HG02938 (cell line): ENCODE results near the gene SCUBE2.
"Not testable (repeated sequence)": the region's sequence is repeated elsewhere in the genome, so short reads cannot be mapped to it uniquely, and the experiment has no call there.

Experiments
- ATAC-seq: cut with Tn5 transposase; IDR thresholded peaks from one replicate; pipeline ENCODE4 v1.9.1; 2021; ENCODE audit warnings: mild to moderate bottlenecking, moderate library complexity; ENCODE audit not compliant: unreplicated experiment

SCUBE2 gene

GRCh38 chr11:9014826-9015225, 76.6 kb downstream of the SCUBE2 start:
- no peak for ATAC-seq

DNA sequence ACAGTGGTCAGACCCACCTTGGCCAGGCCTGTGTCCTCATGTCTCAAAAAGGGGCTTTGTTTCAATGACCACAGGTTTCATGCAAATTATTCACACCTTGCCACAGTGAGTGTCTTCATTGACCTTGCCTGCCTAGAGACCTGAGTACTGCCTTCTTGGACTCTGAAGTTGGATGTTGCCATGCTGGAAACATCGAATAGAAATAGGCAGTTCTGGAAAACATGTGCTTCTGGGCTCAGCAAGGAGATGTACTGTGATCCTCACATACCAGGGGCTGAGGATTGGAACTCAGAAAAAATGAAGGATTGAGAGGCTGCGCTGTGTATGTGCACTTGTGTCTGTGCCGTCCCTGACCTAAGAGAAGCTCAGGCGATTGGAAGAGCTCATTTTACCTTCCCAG, 78.0 kb downstream of the SCUBE2 start:
- no peak for ATAC-seq

GRCh38 chr11:9009538-9009937, 81.9 kb downstream of the SCUBE2 start:
- ATAC-seq: not testable (repeated sequence)

DNA sequence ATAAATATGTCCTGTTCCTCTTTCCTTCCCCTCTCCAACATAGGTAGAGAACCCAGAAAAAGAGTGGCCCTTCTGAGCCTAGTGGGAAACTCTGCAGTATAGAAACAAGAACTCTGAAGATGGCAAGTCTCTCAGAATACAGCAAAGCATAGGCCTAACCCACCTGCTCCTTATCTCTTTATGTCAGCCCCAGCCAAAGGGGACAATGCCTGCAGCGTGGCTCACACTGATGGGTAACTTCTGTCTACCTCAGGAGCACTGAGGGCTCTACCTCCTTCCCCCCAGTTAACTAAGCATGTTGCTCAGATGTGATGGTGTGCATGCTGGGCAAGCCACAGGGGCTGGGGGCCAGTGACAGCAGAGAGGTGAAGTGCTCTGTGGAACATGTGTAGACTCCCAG, 82.7 kb downstream of the SCUBE2 start:
- ATAC-seq: no peak

DNA sequence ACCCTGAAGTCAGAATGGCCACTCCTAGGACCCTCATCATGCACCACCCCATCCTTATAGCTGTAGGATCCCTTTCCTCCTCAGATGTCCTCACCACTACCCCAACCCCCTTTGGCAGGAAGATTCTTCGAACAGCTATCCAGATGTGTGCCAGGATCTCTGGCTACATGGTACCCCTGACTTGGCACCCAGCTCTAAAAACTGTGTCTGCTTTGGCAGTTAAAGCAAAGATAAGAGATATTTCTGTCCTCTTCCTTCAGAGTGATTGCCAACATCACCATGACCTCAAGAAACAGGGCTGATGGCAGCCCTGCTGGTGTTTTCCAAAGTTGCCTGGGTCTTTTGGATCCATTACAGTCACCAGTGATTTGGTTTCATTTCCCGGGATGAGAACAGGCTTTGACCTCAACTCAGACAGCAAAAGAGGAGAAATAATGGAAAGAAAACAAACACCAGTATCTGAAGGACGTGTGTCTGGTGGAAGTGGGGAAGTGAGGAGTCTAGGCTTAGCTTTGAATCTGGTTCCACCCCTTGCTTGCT, 83.3 kb downstream of the SCUBE2 start:
- no peak for ATAC-seq

- ATAC-seq: no peak
These were observed 86.3 kb downstream of the SCUBE2 start for GRCh38 chr11:9005087-9005486.

DNA sequence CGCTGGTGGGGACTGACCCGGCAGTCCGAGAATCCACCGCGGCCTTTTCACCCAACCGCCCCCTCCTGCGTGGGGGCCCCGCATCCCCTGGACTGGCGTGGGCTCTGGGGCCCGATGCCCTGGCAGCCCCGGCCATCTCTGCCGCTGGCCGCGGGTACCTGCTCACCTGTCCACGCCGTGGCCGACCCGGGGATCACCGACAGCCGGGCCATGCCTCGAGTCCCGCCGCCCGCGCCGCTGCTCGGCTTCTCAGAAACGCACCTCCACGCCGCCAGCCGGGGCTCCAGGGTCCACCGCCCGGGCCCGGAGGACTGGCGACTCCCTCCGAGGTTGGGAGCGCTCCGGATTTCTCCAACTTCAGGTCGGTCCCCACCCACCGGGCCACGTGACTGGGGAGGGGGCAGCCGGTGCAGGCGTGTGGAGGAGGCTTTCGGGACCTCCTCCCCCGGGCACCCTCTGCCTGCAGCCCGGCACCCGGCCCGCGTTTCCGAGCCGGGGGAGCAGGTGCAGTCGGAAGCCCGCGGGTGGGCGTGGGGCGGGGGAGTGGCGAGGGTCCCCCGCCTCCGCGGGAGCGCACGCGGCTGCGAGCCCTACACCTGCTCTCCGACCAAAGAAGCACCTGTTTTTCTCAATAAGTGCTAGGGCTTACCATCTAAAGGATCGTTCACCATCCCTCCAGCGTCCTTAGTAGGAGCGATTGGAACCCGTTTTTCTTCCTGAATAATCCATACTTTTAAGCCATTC, 87.0 kb downstream of the SCUBE2 start:
- ATAC-seq: no peak

- no peak for ATAC-seq
These were observed 87.7 kb downstream of the SCUBE2 start, which contains the start of gene NRIP3 for GRCh38 chr11:9003573-9004182. TSS of gene NRIP3 (minus strand) at chr11:9004001. CDS start at chr11:9003935, 66 bp downstream.

DNA sequence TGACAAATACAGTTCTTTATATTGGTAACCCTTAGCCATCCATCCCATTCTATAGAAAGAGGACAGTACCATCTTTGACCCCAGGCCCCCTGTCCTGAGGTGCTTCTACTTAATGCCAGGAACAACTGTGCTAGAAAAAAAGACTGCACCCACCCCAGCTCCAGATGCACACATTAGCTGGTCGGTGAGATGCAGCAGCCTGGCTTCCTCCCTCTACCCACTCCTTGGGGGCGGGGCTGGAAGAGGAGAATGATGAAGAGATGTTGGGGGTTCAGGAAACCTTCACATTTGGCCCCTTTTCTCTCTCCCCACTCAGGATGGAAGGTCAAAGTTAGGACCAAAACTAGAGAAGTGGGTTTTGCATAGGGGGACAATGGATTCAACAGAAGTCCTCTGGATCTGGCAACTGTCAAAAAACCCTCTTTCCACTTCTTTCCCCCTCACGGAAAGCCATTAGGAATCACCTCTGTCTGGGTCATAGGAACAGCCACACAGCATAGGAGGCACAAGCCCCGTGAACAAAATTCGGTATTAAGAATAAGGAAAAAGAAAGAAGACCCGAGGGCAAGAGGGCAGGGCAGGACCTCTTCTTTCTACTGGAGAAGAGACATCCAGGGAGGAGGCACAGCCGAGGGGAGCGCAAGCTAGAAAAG, 88.4 kb downstream of the SCUBE2 start:
- no peak for ATAC-seq

DNA sequence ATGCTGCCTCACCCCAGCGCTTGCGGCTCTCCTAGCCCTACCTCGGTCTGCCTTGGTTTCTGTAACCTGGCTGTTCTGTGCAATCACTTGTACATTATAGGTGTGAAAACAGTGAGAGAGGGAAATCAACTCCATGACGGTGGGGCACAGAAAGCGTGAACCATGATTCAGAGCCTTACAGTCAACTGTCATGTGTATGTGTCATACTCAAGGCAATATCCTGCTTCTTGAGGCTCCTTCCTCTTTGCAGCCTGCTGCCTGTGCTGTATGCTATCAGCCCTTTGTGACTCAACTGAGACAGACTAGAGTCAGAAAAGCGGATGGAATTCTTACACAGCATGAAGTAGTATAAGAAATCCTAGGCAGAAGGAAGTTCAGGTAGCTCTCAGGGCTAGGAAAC, 89.7 kb downstream of the SCUBE2 start:
- no peak for ATAC-seq

- no peak for ATAC-seq
These were observed 93.4 kb downstream of the SCUBE2 start for GRCh38 chr11:8998017-8998416.

- no peak for ATAC-seq
These were observed 93.9 kb downstream of the SCUBE2 start for GRCh38 chr11:8997451-8997850.

DNA sequence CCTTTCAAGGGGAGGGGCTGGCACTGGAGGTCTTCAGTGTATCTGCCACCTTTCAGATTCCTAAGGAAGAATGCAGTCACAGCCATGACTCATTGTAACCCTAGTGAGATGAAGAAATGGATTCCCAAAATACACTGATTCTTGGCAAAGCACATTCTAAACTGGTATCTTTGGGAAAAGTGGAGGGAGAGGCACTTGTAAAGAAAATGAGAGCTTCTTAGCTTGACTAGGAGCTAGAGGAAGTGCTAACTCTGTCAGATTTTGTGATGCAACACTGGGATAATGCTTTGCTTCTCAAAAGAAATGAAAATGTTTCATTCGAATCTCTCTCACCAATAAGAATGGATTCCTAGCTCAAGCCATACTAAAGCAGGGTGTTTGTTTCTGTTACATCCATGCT, 101.9 kb downstream of the SCUBE2 start:
- ATAC-seq: no peak

DNA sequence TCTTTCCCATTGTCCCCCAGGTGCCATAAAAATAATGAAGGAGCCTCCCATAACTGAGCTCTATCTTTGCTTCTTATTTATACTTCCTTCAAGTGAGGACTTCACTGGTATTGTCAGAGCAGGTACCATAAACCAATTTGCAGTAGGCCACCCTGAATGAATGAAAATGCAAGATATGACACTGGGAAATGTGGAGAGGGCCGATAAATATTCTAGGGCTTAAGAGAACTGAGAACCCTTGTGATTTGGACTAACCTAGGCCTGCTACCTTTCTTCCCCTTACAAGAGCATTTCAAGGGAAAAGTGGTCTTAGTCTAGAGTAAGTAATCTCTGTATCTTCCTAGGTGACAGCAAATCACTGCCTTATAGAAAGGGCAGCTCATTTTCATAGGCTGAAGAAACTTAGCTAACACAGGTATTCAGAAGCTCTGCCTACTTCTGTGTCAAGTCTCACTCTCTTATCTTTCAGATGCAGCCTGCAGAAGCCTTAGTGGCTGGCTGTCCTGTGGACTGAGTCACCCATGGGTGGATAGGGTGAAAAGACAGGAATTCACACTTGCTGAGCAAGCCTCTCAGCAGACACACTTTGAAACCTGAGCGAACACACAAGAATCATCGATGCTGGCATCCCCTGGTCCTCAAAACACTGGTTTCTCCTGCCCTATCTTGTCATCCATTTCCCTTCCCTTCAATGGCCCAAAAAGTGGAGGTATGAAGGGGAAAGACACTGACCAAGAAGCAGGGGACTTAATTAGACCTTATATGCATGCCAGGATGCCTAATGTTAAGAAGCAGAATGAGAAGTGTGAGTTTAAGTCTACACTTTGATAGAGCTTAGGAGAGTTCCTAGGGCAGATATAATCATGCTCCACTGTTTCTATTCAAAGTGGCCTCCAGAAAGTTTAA, 102.8 kb downstream of the SCUBE2 start:
- ATAC-seq: no peak

DNA sequence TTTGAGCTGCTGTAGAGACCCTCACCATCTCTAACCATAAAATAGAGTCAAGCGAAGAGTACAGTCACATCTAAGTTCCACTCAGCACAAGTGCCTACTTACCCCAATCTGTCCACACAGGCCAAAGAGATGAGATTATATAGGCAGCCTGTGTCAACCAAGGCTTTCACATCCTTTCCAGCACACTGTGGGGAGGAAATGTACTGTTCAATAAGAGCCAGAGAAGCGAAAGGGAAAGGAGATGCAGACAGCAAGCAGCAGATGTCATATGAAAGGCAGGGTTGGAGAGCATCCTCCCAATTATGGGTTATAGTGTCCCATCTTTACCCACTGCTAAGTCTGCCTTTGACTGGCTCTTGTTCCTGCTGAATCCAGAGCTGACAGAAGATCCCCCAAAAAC, 104.0 kb downstream of the SCUBE2 start:
- ATAC-seq: no peak

GRCh38 chr11:8986772-8987171, 104.6 kb downstream of the SCUBE2 start:
- ATAC-seq: not testable (repeated sequence)

- ATAC-seq: no peak
These were observed 105.9 kb downstream of the SCUBE2 start for GRCh38 chr11:8985462-8985861.

DNA sequence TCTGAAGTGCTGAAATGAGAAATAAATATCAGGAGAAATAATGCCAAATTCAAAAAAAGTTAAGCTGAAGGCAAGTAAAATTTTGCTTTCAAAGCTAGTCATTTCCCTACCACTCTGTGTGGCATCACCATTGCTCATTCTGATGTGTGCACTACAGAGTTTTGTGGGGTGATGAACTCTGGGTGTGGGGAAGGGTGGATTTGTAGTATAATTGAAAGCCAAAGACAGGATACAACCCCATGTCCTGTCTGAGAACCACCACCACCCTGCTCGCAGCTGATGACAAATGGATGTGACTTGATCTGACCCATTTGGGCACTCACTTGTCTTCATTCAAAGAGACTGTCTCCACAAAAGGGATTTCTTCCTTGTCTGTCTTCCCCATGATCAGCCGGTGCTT, 107.8 kb downstream of the SCUBE2 start:
- no peak for ATAC-seq

DNA sequence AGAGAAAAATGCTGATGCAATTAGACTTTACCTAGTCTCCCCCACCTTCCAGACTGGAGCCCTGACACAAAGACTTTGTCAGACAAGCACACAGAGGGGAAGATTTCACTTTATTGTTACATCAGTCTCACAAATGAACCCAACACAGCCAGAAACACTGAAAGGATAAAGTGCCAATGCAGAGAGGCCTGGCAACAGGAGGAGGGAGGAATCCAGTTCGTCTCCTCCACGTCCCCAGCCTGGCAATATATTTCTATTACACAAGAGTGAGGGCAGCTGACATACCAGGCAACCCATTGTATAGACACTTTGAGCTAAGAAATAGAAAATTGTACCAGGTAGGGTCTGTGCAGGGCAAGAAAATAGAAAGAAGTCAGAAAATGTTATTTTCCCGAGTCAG, 110.9 kb downstream of the SCUBE2 start:
- no peak for ATAC-seq

DNA sequence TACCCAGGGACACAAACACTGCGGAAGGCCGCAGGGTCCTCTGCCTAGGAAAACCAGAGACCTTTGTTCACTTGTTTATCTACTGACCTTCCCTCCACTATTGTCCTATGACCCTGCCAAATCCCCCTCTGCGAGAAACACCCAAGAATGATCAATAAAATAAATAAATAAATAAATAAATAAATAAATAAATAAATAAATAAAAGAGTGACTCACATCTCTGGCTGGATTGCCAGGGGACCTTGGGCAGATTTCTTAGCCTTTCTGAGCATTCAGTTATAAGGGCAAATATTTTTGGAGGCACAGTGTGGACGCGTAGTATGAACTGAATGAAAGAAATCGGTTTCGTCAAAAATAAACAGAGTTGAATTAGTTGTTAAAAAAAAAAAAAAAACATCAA, 112.0 kb downstream of the SCUBE2 start:
- not testable (repeated sequence) for ATAC-seq

DNA sequence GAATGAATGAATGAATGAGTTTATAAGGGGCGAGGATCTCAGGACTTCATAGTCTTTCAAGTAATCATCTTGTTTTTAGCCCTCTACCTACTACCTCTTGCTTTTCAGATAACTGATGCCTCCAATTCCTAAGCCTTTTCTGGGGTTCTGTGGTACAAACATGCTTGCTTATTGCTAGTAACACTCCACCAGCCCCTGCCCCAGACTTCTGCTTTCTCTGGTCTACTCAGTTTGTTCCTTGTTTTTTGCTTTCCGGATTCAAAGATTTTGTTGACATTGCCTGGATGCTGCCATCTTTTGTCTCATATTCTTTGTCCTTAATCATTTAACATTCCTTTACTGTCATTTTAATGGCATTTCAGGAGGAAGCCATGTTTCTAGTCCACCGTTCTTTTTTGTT, 118.3 kb downstream of the SCUBE2 start:
- no peak for ATAC-seq
